ENCODE measurements around the gene MGAT5B.

MGAT5B gene

DNA sequence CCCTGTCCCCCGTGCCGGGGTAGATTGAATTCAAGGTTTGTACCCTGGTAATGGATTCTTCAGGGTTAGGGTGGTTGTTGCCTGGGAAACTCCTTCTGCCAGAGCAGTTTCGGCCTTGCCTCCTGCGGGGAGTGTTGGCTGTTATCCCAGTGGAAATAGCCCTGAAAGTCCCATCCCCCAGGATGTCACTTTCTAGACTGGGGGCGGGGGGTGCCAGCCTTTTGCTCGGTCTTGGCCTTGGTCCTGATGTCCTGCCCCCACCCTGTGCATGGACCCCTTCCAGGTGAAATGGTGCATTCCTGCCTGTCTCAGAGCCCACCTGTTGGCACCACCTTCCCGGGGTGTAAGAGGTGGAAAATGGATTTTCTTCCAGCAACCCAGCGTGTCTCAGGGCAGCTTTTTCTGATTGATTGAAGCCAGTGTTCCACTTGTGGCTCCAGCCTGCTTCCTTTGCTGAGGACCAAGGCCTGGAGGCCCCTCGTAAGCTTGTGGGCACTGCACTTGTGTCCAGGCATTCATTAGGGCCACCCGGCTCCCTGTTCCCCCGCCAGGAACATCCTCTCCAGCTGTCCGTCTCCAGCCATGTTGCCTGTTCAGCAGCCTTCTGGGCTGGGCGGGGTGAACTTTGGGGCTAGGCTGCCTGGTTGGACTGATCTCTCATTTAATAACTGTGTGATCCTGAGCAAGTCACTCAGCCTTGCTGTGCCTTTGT, 25.6 kb downstream of the MGAT5B start:
- no peak overlapping the region for H3K27ac Mint-ChIP-seq
- no peak for DNase-seq (ENCODE audit: low spot score in 2 of 2)
- ATAC-seq (ENCODE audit: low read depth): no peak
- H3K4me1 Mint-ChIP-seq: no peaks in the 10 kb centered on the region
- peaks cover 4% of the 10 kb centered on the region for H3K27me3 Mint-ChIP-seq
- no peak overlapping the region for H3K4me3 Mint-ChIP-seq
- H3K36me3 Mint-ChIP-seq: no peaks in the 10 kb centered on the region
- H3K9me3 Mint-ChIP-seq: peaks cover 2% of the 10 kb centered on the region

DNA sequence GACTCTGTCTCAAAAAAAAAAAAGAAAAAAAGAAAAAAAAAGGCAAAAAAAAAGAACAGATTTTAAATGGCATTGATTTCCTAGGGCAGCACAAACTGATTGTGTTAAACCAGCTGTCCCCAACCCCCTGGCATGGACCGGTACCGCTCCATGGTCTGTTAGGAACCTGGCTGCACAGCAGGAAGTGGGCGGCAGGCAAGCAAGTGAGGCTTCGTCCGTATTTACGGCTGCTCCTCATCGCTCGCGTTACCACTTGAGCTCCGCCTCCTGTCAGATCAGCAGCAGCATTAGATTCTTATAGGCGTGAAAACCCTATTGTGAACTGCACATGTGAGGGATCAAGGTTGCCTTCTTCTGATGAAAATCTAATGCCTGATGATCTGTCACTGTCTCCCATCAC, 26.6 kb downstream of the MGAT5B start:
- Mint-ChIP-seq H3K4me3 (no peak overlapping the region), H3K27me3 (peaks cover 2% of the 10 kb centered on the region), H3K4me1 (no peaks in the 10 kb centered on the region), H3K9me3 (peaks cover 2% of the 10 kb centered on the region), H3K27ac (no peak overlapping the region), H3K36me3 (no peaks in the 10 kb centered on the region)
- ATAC-seq (ENCODE audit: low read depth): no peak
- no peak for DNase-seq (ENCODE audit: low spot score in 2 of 2)

DNA sequence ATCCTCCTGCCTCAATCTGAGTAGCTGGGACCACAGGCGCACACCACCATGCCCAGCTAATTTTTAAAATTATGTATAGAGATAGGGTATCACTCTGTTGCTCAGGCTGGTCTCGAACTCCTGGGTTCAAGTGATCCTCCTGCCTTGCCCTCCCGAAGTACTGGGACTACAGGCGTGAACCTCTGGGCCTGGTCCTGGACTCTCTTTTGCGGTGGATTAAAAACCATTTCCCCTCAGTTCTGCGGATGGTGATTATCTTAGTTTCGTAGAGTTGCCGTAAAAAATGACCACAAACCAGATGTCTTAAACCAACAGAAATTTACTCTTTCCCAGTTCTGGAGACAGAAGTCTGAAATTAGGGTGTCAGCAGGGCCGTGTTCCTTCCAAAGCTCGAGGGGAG, 28.8 kb downstream of the MGAT5B start:
- Mint-ChIP-seq H3K4me1 (no peaks in the 10 kb centered on the region), H3K27ac (no peak overlapping the region), H3K36me3 (no peaks in the 10 kb centered on the region), H3K4me3 (no peak overlapping the region), H3K27me3 (peaks cover 5% of the 10 kb centered on the region), H3K9me3 (no peaks in the 10 kb centered on the region)
- no peak for ATAC-seq (ENCODE audit: low read depth)
- no peak for DNase-seq (ENCODE audit: low spot score in 2 of 2)

DNA sequence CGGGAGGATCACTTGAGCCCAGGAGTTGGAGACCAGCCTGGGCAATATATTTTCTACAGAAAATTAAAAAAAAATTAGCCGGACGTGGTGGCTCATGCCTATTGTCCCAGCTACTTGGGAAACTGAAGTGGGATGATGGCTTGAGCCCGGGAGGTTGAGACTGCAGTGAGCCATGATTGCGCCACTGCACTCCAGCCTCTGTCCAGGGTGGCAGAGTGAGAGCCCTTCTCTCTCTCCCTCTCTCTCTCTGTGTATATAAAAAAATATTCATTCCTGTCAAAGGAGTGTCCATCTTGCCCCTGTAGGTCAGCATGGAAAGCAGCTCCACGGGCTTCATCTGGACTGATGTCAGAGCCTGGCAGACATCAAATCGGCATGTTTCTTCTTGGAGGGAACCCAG, 31.2 kb downstream of the MGAT5B start:
- DNase-seq (ENCODE audit: low spot score in 2 of 2) (no peak), ATAC-seq (ENCODE audit: low read depth) (no peak)
- Mint-ChIP-seq H3K4me1 (no peaks in the 10 kb centered on the region), H3K27me3 (peaks cover 8% of the 10 kb centered on the region), H3K4me3 (no peak overlapping the region), H3K27ac (no peak overlapping the region), H3K36me3 (no peaks in the 10 kb centered on the region), H3K9me3 (no peaks in the 10 kb centered on the region)

DNA sequence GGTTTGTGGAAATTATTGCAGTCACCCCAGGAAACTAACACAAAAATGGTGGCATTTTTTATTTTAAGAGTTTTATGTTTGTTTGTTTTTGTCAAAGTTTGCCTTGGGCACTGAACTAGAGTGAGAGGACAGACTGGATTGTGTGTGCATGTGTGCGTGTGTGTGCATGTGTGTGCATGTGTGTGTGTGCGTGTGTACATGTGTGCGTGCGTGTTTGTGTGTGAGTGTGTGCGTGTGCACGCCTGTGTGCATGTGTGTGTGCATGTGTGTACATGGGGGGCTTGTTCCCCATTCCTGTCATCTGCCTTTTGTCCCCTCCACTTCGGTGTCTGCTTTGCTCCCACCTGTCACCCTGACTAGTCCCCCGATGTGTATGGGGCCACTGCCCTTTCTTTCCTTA, 32.5 kb downstream of the MGAT5B start:
- DNase-seq (ENCODE audit: low spot score in 2 of 2) (no peak), ATAC-seq (ENCODE audit: low read depth) (no peak)
- H3K4me1 Mint-ChIP-seq: no peaks in the 10 kb centered on the region
- no peaks in the 10 kb centered on the region for H3K9me3 Mint-ChIP-seq
- H3K27me3 Mint-ChIP-seq: peaks cover 8% of the 10 kb centered on the region
- no peak overlapping the region for H3K27ac Mint-ChIP-seq
- H3K36me3 Mint-ChIP-seq: no peaks in the 10 kb centered on the region
- H3K4me3 Mint-ChIP-seq: no peak overlapping the region

DNA sequence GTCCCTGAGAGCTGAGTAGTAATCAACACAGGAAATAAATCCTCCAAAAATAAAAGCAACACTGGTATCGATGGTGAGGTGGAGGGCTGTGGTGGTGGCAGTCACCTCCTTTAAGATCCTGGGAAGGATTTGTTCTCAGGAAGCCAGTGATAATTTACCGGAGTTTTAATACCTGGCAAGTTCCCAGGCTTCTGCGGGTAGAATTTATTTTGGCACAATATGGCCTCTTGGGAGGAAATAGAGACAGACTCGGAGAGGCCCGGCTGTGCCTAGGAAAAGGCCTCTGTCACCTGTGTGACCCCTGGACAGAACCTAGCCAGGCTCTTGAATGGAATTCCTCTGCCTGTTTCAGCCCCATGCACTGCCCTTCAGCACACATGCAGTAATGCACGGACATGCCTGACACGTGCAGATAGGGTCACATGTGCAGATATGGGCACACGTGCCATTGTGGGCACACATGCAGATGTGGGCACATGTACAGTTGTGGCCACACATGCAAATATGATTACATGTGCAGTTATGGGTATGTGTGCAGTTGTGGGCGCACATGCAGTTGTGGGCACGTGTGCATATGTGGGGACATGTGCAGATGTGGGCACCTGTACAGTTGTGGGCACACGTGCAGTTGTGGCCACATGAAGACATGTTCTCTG, 33.5 kb downstream of the MGAT5B start:
- H3K27me3 Mint-ChIP-seq: peaks cover 12% of the 10 kb centered on the region
- H3K9me3 Mint-ChIP-seq: no peaks in the 10 kb centered on the region
- H3K27ac Mint-ChIP-seq: no peak overlapping the region
- H3K4me1 Mint-ChIP-seq: no peaks in the 10 kb centered on the region
- H3K4me3 Mint-ChIP-seq: no peak overlapping the region
- H3K36me3 Mint-ChIP-seq: no peaks in the 10 kb centered on the region
- no peak for ATAC-seq (ENCODE audit: low read depth)
- DNase-seq (ENCODE audit: low spot score in 2 of 2): no peak

DNA sequence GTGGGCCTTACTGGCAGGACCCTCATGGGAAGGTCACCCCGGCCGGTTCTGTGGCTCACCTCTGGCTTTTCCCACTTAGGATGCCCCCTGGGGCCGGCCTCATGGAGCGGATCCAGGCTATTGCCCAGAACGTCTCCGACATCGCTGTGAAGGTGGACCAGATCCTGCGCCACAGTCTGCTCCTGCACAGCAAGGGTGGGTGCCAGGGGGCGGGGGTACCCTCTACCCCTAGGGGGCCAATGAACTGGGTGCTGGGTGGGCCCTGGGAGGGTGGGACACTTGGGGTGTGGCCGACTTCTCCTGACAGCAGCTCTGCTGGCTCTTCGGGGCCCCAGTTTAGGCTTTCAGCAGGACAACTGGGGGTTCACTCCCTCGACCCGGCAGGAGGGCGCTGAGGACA, 34.3 kb downstream of the MGAT5B start:
- Mint-ChIP-seq H3K27ac (no peak overlapping the region), H3K4me3 (no peak overlapping the region), H3K4me1 (no peaks in the 10 kb centered on the region), H3K27me3 (peaks cover 14% of the 10 kb centered on the region), H3K36me3 (no peaks in the 10 kb centered on the region), H3K9me3 (no peaks in the 10 kb centered on the region)
- DNase-seq (ENCODE audit: low spot score in 2 of 2): no peak
- ATAC-seq (ENCODE audit: low read depth): no peak

DNA sequence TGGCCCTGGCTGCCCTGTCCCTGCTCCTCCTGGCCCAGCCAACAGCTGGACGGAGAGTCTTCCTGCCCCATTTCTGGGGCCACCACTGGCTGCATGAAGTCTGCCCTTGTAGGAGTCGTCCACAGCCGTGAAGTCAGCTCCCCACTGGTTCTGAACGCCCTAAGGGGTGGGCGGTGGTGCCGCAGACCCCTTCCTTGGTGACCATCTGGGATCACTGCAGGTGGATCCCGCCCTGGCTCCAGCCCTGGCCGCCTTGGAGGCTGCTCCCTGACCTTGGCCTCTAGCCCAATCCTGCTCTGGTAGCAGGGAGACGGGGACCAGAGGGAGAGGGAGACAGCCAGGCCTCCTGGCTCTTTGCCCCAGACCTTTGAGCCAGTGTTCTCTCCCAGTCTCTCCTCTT, 35.4 kb downstream of the MGAT5B start:
- peaks cover 18% of the 10 kb centered on the region for H3K27me3 Mint-ChIP-seq
- H3K4me3 Mint-ChIP-seq: no peak overlapping the region
- H3K27ac Mint-ChIP-seq: no peak overlapping the region
- ATAC-seq (ENCODE audit: low read depth): no peak
- H3K4me1 Mint-ChIP-seq: no peaks in the 10 kb centered on the region
- H3K9me3 Mint-ChIP-seq: peaks cover 1% of the 10 kb centered on the region
- H3K36me3 Mint-ChIP-seq: no peaks in the 10 kb centered on the region
- DNase-seq (ENCODE audit: low spot score in 2 of 2): no peak

DNA sequence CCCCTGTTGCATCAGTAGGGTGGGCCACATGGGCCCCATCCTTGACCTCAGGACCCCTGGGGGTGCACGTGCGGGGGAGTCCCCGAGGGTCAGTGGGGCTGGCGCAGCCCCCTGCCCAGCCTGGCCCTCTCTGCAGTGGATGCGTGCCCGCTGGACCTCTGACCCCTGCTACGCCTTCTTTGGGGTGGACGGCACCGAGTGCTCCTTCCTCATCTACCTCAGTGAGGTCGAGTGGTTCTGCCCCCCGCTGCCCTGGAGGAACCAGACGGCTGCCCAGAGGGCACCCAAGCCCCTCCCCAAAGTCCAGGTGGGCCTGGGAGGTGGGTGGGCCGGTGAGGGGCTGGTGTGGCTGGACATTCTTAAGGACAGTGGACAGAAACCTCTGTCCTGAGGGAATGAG, 35.9 kb downstream of the MGAT5B start:
- no peak overlapping the region for H3K27ac Mint-ChIP-seq
- no peak for DNase-seq (ENCODE audit: low spot score in 2 of 2)
- no peak overlapping the region for H3K4me3 Mint-ChIP-seq
- peaks cover 18% of the 10 kb centered on the region for H3K27me3 Mint-ChIP-seq
- peaks cover 1% of the 10 kb centered on the region for H3K9me3 Mint-ChIP-seq
- ATAC-seq (ENCODE audit: low read depth): no peak
- H3K36me3 Mint-ChIP-seq: no peaks in the 10 kb centered on the region
- H3K4me1 Mint-ChIP-seq: no peaks in the 10 kb centered on the region

DNA sequence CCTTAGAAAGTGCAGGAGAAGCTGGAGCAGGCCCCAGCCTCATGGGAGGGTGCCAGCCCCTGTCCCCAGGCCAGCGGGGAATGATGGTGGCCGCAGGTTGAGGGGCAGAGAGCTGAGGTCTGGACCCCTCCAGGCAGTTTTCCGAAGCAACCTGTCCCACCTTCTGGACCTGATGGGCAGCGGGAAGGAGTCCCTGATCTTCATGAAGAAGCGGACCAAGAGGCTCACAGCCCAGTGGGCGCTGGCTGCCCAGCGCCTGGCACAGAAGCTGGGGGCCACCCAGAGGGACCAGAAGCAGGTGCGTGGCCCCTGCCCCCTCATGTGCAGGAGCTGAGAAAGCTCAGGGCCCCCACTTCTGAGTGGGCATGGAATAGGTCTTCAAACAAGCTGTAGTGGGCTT, 36.8 kb downstream of the MGAT5B start:
- Mint-ChIP-seq H3K27ac (no peak overlapping the region), H3K4me3 (no peak overlapping the region), H3K4me1 (no peaks in the 10 kb centered on the region), H3K36me3 (no peaks in the 10 kb centered on the region), H3K27me3 (peaks cover 21% of the 10 kb centered on the region), H3K9me3 (peaks cover 1% of the 10 kb centered on the region)
- ATAC-seq (ENCODE audit: low read depth): no peak
- no peak for DNase-seq (ENCODE audit: low spot score in 2 of 2)

DNA sequence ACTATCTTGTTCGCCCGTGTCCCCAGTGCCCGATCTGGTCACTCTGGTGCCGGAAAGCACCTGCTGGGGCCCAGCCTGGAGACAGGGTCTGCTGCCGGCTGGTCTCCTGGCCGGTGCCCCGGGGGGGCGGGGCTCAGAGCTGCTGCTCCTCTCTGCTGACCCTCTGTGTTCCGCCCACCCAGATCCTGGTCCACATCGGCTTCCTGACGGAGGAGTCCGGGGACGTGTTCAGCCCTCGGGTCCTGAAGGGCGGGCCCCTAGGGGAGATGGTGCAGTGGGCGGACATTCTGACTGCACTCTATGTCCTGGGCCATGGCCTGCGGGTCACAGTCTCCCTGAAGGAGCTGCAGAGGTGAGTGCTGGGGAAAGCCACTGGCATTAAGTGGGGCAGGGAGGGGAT, 37.6 kb downstream of the MGAT5B start:
- DNase-seq (ENCODE audit: low spot score in 2 of 2) (no peak), ATAC-seq (ENCODE audit: low read depth) (no peak)
- Mint-ChIP-seq H3K36me3 (no peaks in the 10 kb centered on the region), H3K4me1 (no peaks in the 10 kb centered on the region), H3K4me3 (no peak overlapping the region), H3K27ac (no peak overlapping the region), H3K9me3 (peaks cover 1% of the 10 kb centered on the region), H3K27me3 (peaks cover 21% of the 10 kb centered on the region)

DNA sequence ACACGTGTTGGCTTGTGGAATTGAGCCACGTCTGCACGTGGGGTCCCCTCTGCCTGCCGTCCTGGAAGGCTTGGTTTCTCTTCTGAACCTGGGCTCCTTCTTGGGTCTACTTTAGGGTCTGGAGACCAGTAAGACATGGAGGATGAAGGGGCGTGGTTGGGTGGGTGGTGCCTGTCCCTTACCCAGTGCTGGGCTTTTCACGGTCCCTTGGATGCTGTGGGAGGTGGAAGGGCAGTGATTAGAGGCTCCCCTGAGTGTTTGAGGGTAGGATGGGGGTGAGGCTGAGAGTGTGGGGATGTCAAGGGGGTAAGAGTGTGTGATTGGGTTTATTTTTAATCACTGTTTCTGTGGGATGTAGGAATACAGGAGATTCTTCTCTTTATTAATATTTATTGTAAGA, 38.3 kb downstream of the MGAT5B start:
- H3K36me3 Mint-ChIP-seq: no peaks in the 10 kb centered on the region
- DNase-seq (ENCODE audit: low spot score in 2 of 2) (no peak), ATAC-seq (ENCODE audit: low read depth) (no peak)
- no peaks in the 10 kb centered on the region for H3K4me1 Mint-ChIP-seq
- no peak overlapping the region for H3K27ac Mint-ChIP-seq
- peaks cover 1% of the 10 kb centered on the region for H3K9me3 Mint-ChIP-seq
- H3K4me3 Mint-ChIP-seq: no peak overlapping the region
- H3K27me3 Mint-ChIP-seq: peaks cover 21% of the 10 kb centered on the region

DNA sequence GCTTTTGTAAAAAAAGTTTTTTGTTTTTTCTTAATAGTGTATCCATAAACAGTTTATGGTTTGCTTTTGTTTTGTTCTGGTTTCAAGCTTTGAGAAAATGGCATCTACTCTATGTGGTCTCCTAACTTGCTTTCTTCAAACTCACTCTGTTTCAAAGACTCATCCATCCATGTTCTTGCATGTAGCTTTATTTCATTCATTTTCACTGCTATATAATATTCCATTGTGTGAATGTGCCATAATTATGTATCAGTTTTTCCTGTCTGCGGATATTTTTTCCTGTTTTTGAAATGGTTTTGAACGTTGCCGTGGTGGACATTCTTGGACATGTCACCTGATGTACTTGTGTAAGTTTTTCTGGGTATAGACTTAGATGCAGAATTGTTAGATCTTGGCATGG, 39.1 kb downstream of the MGAT5B start:
- Mint-ChIP-seq H3K9me3 (peaks cover 1% of the 10 kb centered on the region), H3K27ac (no peak overlapping the region), H3K36me3 (no peaks in the 10 kb centered on the region), H3K4me1 (no peaks in the 10 kb centered on the region), H3K27me3 (peaks cover 21% of the 10 kb centered on the region), H3K4me3 (no peak overlapping the region)
- DNase-seq (ENCODE audit: low spot score in 2 of 2) (no peak), ATAC-seq (ENCODE audit: low read depth) (no peak)

DNA sequence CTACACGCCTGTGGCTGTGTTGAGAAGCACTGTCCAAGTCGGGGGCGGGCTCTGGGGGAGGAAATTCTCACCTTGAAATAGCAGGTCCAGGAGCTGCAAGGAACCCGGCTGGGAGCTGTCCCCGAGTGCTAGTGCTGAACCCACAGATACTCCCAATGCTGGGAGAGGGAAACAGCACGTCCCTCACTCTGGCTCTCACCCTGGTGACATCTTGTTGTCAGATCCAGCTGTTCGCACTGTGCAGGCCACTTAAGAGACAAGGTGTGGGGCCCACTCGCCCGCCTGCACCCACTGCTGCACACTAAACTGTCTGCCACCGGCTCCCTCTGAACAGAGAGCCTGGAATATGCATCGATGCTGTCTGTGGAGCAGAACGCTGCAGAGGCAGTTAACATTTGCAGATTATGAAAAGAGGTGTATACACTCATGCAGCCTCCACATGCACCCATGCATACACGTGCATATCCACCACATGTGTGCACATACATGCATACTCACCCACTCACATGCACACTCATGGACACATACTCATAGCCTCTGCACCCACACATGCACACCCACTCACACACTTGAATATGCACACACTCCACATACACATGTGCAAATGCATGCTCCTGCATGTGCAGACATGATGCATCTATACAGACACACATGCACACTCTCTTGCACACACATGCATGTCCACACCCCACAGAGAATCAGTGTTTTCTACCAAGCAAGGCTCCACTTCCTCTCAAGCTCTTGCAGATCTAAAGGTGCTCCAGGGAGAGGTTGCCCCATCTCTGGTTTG, 42.0 kb downstream of the MGAT5B start:
- DNase-seq (ENCODE audit: low spot score in 2 of 2) (no peak), ATAC-seq (ENCODE audit: low read depth) (no peak)
- H3K4me1 Mint-ChIP-seq: no peaks in the 10 kb centered on the region
- no peaks in the 10 kb centered on the region for H3K36me3 Mint-ChIP-seq
- H3K9me3 Mint-ChIP-seq: peaks cover 1% of the 10 kb centered on the region
- no peak overlapping the region for H3K27ac Mint-ChIP-seq
- H3K4me3 Mint-ChIP-seq: no peak overlapping the region
- peaks cover 23% of the 10 kb centered on the region for H3K27me3 Mint-ChIP-seq

Data from memory B cell (primary cell).